GM03348 (cell line): ENCODE measurements around the gene HIGD1A.

ENCODE experiments used
- DNase-seq: peaks from one replicate; pipeline ENCODE4 v3.0.0; 2012; ENCODE audit warnings: low spot score

The HIGD1A gene

GRCh38 chr3:42755681-42756578, 48.4 kb downstream of the HIGD1A start:
- peak; percentile 67 for DNase-seq

- no peak for DNase-seq
Observed at GRCh38 chr3:42753757-42754156, 50.5 kb downstream of the HIGD1A start.

DNA sequence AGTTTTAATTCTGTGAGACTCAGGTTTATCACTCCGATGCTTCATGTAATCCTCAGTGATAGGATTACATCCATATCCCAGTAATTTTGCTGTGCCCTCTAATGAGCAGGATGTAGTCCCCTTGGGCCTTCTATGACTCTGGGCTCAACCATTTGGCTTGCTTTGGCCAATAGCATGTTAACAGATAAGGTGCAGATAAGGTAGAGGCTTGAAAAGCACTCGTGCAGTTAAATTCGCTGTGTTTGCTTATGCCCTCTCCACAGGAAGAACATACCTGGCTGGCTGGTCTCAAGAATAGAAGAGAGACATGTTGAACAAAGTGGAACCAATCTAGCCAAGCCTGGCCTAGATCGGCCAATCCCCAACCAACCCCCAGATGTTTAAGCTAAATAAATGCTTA, 51.3 kb downstream of the HIGD1A start:
- no peak for DNase-seq

DNA sequence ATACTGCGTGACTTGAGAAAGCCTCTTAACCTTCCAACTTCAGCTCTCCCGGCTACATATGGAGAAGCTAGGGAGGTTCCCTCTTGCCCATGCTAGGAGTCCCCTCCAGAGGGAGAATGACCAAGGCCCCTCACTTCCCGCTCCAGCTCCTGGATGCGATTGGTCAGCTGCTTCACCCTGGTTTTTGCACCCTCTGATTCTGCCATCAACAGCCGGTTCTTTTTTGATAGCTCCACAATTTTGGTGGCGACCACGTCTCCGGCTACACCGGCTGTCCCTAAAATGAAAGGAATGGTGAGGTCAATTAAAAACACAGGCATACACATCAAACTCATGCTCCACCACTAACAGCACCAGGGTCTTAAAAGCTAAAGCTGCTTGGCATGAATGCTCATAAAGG, 51.8 kb downstream of the HIGD1A start:
- DNase-seq = no peak

DNA sequence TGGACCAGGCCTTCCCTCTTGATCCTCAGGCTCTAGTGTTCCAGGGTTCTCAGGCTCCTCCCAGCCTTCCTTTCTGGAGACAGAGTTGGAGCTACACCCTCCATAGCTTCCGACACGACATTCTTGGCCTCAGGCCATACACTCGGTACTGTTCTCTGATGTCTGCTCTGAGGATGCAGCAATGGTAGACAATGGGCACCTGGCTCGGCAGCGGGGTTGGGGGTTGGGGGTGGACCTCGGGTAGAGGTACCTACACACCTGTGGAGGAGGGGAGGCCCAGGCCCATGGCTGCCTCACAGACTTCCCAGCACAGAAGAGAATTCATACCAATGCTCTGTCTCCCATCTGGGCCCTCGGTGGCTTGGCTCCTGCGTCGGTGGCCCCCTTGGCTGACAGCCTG, 52.7 kb downstream of the HIGD1A start:
- DNase-seq = peak; percentile 24

DNA sequence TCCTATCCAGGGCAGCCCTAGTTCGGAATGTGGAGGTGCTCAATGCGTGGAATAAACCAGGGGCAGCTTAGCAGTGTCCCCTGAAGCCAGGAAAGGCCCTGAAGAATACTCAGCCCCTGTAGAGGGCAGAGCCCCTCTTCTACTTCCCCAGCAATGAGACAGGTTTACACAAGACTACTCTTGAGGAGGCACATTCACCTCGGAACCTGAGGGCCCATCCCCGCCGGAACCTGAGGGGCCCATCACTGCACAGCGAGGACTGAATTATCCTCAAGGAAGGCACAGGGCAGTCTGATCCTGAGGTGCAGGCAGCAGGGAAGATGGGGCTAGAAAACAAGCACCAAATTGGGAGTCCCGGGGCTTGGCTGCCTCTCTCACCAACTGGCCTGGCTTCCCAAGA, 53.5 kb downstream of the HIGD1A start:
- no peak for DNase-seq

GRCh38 chr3:42749753-42750231, 54.5 kb downstream of the HIGD1A start:
- peak; percentile 67 for DNase-seq

DNA sequence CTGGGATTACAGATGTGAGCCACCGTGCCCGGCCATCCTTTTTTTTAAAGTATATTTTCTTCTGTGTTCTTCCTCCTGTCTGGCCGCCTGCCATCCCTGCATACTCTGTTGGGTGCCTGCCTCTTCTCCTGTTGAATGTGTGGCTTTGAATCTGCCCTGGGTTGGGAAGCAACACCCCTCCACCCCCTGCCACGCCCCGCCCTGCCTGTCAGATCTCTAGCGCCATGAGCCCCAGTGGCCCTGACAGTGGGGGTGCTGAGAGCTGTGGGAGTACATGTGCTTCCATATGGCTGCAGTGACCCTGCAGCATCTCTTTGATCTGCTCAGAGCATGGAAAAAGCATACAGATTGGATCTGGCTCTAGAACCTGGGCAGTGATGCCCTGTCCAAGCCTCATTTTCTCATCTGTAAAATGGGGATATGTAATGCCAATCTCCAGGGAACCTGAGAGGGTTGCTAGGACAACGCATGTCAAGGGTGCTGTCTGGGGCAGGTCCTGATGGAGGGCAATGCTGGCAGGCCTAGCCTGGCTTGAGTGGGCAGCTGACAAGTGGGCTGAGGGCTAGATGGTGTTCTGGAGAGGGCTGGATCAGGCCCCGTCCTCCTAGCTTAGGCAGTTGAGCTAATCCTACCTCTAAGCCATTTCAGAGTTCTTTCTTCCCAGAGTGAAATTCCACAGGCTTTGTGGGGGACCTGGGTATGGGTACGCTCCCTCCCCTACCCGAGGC, 55.1 kb downstream of the HIGD1A start:
- DNase-seq = no peak

DNA sequence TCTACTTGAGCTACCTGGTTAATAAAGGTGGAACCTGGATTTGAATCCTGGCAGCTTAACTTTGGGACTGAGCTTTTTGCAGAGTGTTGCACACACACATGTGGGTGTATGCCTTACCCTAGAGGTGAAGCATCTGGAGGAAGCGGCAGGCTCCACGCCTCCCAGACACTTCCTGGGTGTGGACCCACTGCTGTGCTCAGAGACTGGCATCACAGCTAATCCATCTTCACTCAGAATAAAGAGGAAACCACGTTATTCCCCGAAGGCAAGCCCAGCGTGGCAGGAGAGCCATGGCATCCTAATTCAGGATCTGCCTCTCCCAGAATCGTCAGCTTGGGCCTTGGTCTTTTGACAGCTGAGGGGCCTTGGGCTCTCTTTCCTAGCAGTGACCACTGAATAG, 56.7 kb downstream of the HIGD1A start:
- DNase-seq = no peak

GRCh38 chr3:42746455-42747450, 57.5 kb downstream of the HIGD1A start:
- no peak for DNase-seq

GRCh38 chr3:42745776-42746454, 58.4 kb downstream of the HIGD1A start:
- DNase-seq = no peak

DNA sequence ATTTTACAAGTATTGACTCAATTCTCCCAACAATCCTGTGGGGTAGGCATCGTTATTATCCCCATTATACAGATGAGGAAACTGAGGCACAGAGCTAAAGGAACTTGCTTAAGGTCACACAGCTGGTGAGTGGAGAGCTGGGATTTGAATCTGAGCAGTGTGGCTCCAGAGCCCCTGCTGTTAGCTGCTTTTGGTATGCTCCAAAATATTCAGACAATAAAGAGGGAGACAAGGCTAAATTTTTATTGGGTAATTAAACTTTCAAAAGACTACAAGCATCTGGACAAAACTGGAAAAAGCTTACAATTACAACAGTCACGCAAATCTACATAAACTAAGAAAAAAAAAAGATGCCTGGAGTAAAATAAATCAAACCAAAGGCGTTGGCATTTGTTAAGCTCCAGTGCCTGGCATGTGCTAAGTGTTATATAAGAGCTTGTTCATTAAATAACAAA, 59.0 kb downstream of the HIGD1A start:
- no peak for DNase-seq

DNA sequence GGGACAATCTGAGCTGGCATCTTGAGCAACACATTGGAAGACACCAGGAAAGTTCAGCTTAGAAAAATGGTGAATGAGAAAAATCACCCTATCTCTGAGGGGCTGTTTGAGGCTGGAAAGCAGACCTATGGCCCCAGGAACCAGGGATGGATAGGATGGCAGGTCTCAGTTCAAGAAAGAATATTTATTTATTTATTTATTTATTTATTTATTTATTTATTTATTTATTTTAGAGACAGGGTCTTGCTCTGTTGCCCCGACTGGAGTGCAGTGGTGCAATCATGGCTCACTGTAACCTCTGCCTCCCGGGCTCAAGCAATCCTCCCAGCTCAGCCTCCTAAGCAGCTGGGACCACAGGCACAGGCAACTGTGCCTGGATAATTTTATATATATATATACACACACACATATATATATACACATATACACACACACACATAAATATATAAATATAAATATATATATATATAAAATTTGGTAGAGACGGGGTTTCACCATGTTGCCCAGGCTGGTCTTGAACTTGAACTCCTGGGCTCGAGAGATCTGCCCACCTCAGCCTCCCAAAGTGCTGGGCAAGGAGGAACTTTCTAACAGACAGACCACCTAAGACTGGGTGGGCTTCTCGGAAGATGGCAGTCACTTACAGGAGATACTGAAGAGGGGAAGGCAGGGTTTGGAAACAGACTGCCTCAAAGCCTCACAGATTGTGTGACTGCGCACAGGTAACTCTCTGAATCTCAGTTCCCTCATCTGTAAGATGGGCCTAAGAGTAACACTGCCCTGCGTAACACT, 60.9 kb downstream of the HIGD1A start:
- DNase-seq = no peak

DNA sequence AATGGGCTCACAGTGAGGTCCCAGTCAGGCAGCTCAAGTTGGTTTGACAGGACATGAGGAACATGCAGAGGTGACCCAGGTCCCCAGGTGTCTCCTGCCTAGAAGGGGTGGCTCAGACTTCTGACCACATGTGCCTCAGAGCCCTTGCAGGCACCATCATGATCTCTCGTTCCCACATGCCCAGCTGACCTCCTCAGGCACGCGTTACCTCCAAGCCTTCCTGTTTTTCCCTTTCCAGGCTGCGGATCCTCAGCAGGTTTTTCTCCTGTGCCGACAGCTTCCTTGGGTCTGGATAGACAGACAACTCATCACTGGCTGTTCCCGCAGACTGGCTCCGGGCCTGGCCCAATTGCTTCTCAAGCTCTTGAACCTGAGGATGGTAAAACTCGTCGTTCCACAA, 61.6 kb downstream of the HIGD1A start:
- no peak for DNase-seq

GRCh38 chr3:42742259-42742658, 62.0 kb downstream of the HIGD1A start:
- no peak for DNase-seq

DNA sequence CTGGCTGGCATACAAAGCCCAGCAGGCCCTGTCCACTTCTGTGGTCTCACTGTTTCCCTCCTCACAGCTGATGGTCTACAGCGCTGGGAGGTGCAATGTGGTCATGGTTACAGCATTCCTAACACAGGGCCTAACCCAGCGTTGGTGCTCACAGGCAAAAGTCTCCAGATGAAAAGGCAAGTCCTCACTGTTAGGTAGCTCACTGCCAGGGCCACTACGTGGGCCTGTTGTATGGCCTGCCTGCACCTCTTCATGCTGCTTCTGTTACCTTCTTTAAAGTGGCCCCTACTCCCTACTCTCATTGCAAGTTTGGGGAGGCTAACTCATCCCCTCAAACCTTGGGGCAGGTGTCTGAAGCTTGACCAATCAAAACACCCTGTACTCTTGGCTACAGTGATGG, 62.5 kb downstream of the HIGD1A start:
- no peak for DNase-seq

- DNase-seq = no peak
Observed at GRCh38 chr3:42739401-42740158, 64.7 kb downstream of the HIGD1A start.

DNA sequence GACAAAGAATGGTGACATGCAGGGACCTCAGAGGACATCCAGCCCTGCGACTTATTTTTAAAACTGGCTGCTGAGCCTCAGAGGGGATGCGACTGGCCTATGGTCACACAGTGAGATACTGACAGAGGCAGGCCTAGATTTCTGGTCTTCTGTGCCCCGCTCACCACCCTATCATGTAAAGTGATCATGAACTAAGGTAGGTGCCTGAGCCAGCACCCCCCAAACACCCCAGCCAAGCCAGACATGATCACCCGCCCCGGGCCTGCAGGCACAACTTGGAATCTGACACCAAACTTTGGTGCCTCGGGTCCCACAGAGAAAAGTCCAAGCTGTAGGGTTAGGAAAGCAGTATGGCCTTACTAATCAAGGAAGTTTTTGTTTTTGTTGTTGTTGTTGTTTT, 67.8 kb downstream of the HIGD1A start:
- DNase-seq = no peak

GRCh38 chr3:42736081-42736480, 68.2 kb downstream of the HIGD1A start:
- DNase-seq = no peak

DNA sequence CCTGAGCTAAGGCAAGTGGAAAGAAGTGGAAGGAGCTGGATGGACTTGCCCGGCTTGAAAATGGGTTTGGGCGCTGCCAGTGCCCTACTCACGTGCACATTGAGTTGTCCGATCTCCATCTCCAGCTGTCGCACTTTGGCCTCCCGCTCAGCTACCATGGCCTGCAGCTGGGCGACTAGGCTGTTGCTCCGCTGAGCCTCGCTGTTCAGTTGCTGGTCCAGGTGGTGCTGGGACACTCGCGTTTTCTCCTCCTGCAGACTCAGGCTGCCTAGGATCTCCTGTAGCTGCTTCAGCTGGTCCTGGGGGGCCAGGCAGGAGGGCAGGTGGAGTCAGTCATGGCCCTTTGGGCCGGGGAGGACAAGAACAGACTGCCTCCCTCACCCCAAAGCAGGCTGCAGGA, 68.7 kb downstream of the HIGD1A start:
- no peak for DNase-seq
